Kidney tubule cell (primary cell): ENCODE results near the gene PKD2L1.
"Not testable (repeated sequence)": the region's sequence is repeated elsewhere in the genome, so short reads cannot be mapped to it uniquely, and the experiment has no call there.

Source experiments
- DNase-seq: peaks from one replicate; pipeline ENCODE4 v3.0.0-alpha.2; 2018; ENCODE audit warnings: low spot score

Gene PKD2L1

GRCh38 chr10:100333661-100334440, 3.8 kb upstream of the PKD2L1 start:
- DNase-seq: no peak

DNA sequence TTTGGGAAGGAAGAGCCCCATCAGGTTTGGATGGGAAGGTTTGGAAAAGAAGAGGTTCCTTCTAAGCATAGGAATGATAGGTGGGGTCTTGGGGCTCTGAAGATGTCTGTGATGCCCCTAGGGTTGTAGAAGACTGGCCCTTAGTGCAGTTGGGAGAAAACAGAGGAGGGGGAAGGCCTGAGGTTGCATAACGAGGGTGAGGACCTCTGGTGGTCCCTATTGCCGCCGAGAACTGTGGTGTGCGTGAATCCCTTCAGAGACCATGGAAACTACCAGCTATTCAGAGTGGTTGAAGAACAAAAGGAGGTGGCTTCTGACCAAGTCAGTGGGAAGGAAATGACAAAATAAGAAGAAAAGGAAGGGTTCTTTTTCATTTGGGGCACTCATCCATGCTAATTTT, 3.1 kb upstream of the PKD2L1 start:
- DNase-seq: no peak

GRCh38 chr10:100328198-100328597, 1.8 kb downstream of the PKD2L1 start:
- no peak for DNase-seq

- no peak for DNase-seq
Observed at GRCh38 chr10:100327718-100328009, 2.4 kb downstream of the PKD2L1 start.

DNA sequence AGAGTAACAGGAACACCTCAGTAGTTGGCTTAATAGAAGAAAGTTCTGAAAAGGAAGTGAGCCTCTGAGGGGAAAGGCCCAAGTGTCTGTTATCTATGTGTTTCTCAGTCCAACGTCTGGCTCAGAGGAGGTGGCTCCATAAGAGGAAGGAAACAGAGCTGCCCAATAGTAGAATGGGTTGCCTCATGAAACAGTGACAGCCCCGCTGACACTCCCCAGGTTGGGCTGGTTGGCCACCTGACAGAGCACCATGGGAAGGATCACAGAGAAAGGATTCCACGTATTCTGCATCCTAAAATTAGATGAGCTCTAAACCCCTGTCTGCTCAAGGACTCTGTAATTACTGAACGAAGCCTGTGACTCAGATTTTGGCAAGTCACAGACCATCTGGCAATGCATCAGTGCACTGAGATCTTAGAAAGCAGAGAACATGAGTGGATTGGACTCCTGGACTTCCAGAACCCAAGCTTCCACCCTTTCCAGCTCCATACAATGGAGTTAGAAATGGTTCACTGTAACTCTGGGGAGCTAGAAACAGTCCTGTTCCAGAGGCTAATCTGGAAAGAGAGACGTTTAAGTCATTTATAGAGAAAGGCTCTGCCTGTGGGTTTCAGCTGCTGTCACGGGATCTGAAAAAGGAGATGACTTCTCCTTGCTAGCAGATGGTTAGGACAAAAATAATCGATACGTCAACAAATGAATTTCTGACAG, 2.9 kb downstream of the PKD2L1 start:
- no peak for DNase-seq

- DNase-seq: no peak
Observed at GRCh38 chr10:100325158-100325557, 4.9 kb downstream of the PKD2L1 start.

- DNase-seq: no peak
Observed at GRCh38 chr10:100319707-100320402, 10.2 kb downstream of the PKD2L1 start.

- no peak for DNase-seq
Observed at GRCh38 chr10:100318207-100318606, 11.8 kb downstream of the PKD2L1 start.

DNA sequence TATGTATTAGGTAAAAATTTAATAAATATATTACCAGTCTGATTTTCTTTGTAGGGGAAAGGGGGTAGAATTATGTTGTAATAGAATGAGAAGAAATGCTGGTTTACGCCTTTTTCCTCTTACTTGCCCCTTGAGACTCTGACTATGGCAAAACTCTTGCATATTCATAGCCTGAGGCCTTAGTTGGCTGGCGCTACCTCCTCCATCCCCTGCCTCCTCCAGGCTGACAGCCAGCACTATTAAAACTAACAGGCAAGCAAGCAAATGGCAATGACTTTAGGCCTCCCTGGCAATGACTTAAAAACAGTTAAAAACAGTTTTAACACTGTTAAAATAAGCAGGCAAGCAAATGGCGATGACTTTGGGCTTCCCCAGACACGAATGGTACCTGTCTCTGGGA, 14.4 kb downstream of the PKD2L1 start:
- DNase-seq: no peak

DNA sequence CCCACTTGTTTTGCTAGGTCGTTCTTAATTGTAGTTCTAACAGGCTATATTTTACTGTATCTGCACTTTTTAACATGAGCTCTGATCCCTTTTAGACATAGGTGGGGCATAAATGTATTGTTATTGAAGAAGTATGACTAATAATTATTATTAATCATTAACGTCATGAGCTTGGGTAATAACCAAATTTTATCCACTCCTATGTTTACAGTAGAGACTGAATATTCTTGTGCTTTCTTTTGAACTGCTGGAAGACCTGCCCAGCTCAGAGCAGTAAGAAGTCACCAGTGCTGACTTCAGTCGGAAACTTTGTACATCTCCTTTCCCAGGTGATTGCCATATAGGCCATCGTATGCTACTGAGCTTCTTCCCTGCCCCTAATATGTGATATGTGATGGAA, 18.7 kb downstream of the PKD2L1 start:
- DNase-seq: no peak

DNA sequence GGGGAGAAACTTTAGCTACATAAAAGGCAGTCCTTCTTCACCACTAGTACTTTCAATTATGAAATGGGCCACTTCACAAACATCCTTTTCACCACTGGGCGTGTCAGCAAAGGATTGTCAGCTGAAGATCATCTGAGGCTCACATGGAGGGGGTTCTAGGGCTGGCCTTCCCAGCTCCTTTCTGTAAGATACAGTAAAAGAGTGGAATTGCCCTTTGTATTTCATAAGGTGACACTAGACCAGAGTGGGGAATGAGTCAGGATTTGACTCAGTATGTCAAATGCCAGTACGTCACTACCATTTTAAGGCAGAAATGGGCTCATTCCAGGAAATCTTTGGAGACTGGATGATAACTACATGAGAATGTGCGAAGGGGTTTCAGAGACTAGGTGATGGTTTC, 22.3 kb downstream of the PKD2L1 start:
- no peak for DNase-seq

DNA sequence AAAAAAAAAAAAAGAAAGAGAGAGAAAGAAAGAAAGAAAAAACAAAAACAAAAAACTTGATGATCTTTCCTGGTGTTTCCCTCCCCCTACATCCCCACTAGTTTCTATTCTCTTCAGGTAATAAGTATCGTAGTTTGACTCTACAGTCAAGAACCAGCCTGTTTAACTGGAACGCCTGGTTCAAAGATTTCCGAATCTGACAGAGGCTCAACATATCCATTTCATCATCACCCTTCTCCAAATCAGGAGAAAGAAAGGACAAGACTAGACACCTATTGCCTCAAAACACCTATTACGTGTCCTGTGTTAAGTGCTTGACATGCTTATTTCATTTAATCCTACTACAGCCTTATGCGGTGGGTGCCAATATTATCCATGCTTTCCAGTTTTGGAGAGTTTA, 23.2 kb downstream of the PKD2L1 start:
- DNase-seq: no peak

DNA sequence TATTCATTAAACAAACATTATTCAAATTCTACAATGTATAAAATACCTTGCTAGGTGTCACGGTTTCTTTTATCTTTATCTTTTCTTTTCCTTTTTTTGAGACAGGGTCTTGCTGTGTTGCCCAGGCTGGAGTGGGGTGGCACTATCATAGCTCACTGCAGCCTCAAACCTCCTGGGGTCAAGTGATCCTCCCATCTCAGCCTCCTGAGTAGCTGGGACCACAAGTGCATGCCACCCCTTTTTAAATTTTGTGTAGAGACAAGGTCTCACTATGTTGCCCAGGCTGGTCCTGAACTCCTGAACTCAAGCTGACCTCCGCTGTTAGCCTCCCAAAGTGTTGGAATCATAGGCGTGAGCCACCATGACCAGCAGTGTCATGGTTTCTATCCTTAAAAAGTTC, 25.6 kb downstream of the PKD2L1 start:
- no peak for DNase-seq

- peak; percentile 25 for DNase-seq
Observed at GRCh38 chr10:100303724-100304319, 26.2 kb downstream of the PKD2L1 start.

- not testable (repeated sequence) for DNase-seq
Observed at GRCh38 chr10:100301123-100301522, 28.9 kb downstream of the PKD2L1 start.

- DNase-seq: no peak
Observed at GRCh38 chr10:100297242-100297641, 32.8 kb downstream of the PKD2L1 start.

GRCh38 chr10:100293066-100293465, 37.0 kb downstream of the PKD2L1 start:
- DNase-seq: no peak

DNA sequence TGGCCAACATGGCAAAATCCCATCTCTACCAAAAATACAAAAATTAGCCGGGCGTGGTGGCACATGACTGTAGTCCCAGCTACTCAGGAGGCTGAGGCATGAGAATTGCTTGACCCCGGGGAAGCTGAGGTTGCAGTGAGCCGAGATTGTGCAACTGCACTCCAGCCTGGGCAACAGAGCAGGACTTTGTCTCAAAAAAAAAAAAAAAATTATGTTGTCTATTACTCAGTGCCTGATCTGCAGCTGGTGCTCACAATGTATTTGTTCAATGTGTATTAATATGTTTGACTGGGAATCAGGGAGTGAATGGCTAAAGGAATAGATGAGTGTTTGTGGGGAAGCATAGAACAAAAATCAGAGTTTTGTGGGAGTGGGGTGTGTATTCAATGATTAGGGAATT, 37.7 kb downstream of the PKD2L1 start:
- DNase-seq: peak; percentile 22

DNA sequence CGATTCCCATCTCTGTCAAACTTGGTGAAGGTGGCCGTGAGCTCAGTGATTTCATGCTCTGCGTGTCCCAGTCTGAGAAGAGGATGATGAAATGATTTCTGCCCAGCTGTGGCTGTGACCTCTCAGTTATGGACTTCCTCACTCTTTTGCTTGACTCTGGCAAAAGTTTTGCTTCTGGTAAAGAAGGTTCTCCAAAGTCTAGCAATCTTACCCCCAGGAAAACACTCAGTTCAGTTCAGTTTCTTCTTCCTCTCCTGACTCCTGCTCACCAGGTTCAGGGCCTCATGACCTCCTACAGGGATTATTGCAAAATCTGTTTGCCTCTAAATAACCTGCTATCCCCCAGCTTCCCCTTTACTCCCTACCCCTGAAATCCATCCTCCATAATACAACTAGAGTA, 38.7 kb downstream of the PKD2L1 start:
- no peak for DNase-seq

- DNase-seq: no peak
Observed at GRCh38 chr10:100289641-100290040, 40.4 kb downstream of the PKD2L1 start.

GRCh38 chr10:100288196-100288595, 41.8 kb downstream of the PKD2L1 start:
- no peak for DNase-seq

DNA sequence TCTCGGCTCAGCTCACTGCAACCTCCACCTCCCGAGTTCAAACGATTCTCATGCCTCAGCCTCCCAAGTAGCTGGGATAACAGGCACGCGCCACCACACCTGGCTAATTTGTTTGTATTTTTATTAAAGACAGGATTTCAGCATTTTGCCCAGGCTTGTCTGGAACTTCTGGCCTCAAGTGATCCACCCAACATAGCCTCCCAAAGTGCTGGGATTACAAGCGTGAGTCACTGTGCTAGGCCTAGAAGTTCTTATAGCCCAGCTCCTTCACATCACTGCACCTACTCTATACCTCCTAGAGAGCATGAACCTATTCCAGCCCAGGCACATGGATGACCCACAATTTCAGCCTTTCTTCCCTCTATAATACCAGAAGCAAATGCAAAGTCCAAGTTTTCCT, 42.3 kb downstream of the PKD2L1 start:
- DNase-seq: no peak
